CD4-positive, CD25-positive, alpha-beta regulatory T cell (primary cell): ENCODE data around the gene A1BG. TPM values are rescaled to one million over a fixed set of nuclear protein-coding genes. Genes with fewer than 3 reads are reported as not detected.

Experiments
- polyA plus RNA-seq, 4 donors: library from polyadenylated mRNA; unstranded; fragments of 300-500 nt; fragmentation: Illumina TruSeq; gene quantifications; one replicate each; pipeline ENCODE4 v1.2.3, GENCODE V29; 2021
- total RNA-seq: library from RNA; stranded (reverse); gene quantifications from one replicate; pipeline ENCODE4 v1.2.3, GENCODE V29; 2022

The A1BG gene
- total and polyA plus RNA-seq, 5 donors from 2014 or later = 11.8 to 53.7 (median 33.4) TPM

Other genes with a start within 250 kb of the A1BG start
- gene ZNF329, start 202.7 kb downstream of the A1BG start, total RNA-seq = 9.2 TPM
- 1 to 10 TPM; 2.9 to 9.4 (median 4.8) TPM for gene ZNF329, start 202.7 kb downstream of the A1BG start, polyA plus RNA-seq
- gene ZNF274, start 170.4 kb downstream of the A1BG start, total RNA-seq = 32.8 TPM
- 10 to 100 TPM; 31.8 to 45.1 (median 38.2) TPM for gene ZNF274, start 170.4 kb downstream of the A1BG start, polyA plus RNA-seq
- 11.6 TPM for gene ZNF544, start 124.6 kb downstream of the A1BG start, total RNA-seq
- 10 to 100 TPM; 16.2 to 20.8 (median 19.2) TPM for gene ZNF544, start 124.6 kb downstream of the A1BG start, polyA plus RNA-seq
- 6.7 TPM for gene ZNF8, start 74.5 kb downstream of the A1BG start, total RNA-seq
- under 1 TPM; 0.33 to 0.87 (median 0.61) TPM for gene ZNF8, start 74.5 kb downstream of the A1BG start, polyA plus RNA-seq
- 117 TPM for gene ERVK3-1, start 48.1 kb downstream of the A1BG start, total RNA-seq
- 10 to 100 TPM; 65.9 to 85.8 (median 77.4) TPM for gene ERVK3-1, start 48.1 kb downstream of the A1BG start, polyA plus RNA-seq
- 2.1 TPM for gene ZSCAN22, start 26.5 kb downstream of the A1BG start, total RNA-seq
- 1 to 10 TPM in 2 of 4 donors, under 1 TPM in 2; 0.31 to 2.6 (median 1.3) TPM for gene ZSCAN22, start 26.5 kb downstream of the A1BG start, polyA plus RNA-seq
- 0.27 TPM for gene ZNF497, start 9.3 kb upstream of the A1BG start, total RNA-seq
- gene ZNF497, start 9.3 kb upstream of the A1BG start, polyA plus RNA-seq = under 1 TPM; 0.34 to 0.79 (median 0.41) TPM
- gene ZNF837, start 27.5 kb upstream of the A1BG start, total RNA-seq = 1.1 TPM
- 1 to 10 TPM; 2.5 to 7.7 (median 4.6) TPM for gene ZNF837, start 27.5 kb upstream of the A1BG start, polyA plus RNA-seq
- 747 TPM for gene RPS5, start 33.8 kb upstream of the A1BG start, total RNA-seq
- gene RPS5, start 33.8 kb upstream of the A1BG start, polyA plus RNA-seq = 1,000 to 10,000 TPM in 3 of 4 donors, 100 to 1,000 TPM in 1; 916 to 1,786 (median 1,426) TPM
- gene RNF225, start 42.2 kb upstream of the A1BG start, total RNA-seq = 0.39 TPM
- not detected for gene RNF225, start 42.2 kb upstream of the A1BG start, polyA plus RNA-seq
- gene ZNF584, start 55.2 kb upstream of the A1BG start, total RNA-seq = 1.7 TPM
- 1 to 10 TPM; 5.4 to 8.8 (median 5.8) TPM for gene ZNF584, start 55.2 kb upstream of the A1BG start, polyA plus RNA-seq
- 1.2 TPM for gene ZNF132, start 86.7 kb upstream of the A1BG start, total RNA-seq
- 1 to 10 TPM in 1 of 4 donors, under 1 TPM in 3; 0.76 to 2.0 (median 0.96) TPM for gene ZNF132, start 86.7 kb upstream of the A1BG start, polyA plus RNA-seq
- 6.5 TPM for gene ZNF324B, start 98.1 kb upstream of the A1BG start, total RNA-seq
- gene ZNF324B, start 98.1 kb upstream of the A1BG start, polyA plus RNA-seq = 1 to 10 TPM in 1 of 4 donors, under 1 TPM in 3; 0.81 to 1.4 (median 0.90) TPM
- 15.1 TPM for gene ZNF324, start 113.6 kb upstream of the A1BG start, total RNA-seq
- gene ZNF324, start 113.6 kb upstream of the A1BG start, polyA plus RNA-seq = 10 to 100 TPM in 2 of 4 donors, 1 to 10 TPM in 2; 5.3 to 12.7 (median 10.2) TPM
- 10.5 TPM for gene ZNF446, start 122.9 kb upstream of the A1BG start, total RNA-seq
- 1 to 10 TPM; 1.7 to 5.2 (median 3.8) TPM for gene ZNF446, start 122.9 kb upstream of the A1BG start, polyA plus RNA-seq
- gene SLC27A5, start 158.5 kb upstream of the A1BG start, total RNA-seq = 5.5 TPM
- 10 to 100 TPM; 14.4 to 26.7 (median 20.4) TPM for gene SLC27A5, start 158.5 kb upstream of the A1BG start, polyA plus RNA-seq
- 8.0 TPM for gene ZBTB45, start 166.3 kb upstream of the A1BG start, total RNA-seq
- 1 to 10 TPM; 4.2 to 5.7 (median 4.9) TPM for gene ZBTB45, start 166.3 kb upstream of the A1BG start, polyA plus RNA-seq
- gene TRIM28, start 190.6 kb upstream of the A1BG start, total RNA-seq = 379 TPM
- 10 to 100 TPM; 34.5 to 52.4 (median 44.0) TPM for gene TRIM28, start 190.6 kb upstream of the A1BG start, polyA plus RNA-seq
- gene CHMP2A, start 201.6 kb upstream of the A1BG start, total RNA-seq = 83.1 TPM
- 100 to 1,000 TPM; 210 to 273 (median 240) TPM for gene CHMP2A, start 201.6 kb upstream of the A1BG start, polyA plus RNA-seq
- 50.2 TPM for gene UBE2M, start 205.1 kb upstream of the A1BG start, total RNA-seq
- 10 to 100 TPM in 2 of 4 donors, 1 to 10 TPM in 2; 8.7 to 17.2 (median 12.9) TPM for gene UBE2M, start 205.1 kb upstream of the A1BG start, polyA plus RNA-seq
- 15.6 TPM for gene MZF1, start 219.8 kb upstream of the A1BG start, total RNA-seq
- 1 to 10 TPM; 7.4 to 8.9 (median 7.9) TPM for gene MZF1, start 219.8 kb upstream of the A1BG start, polyA plus RNA-seq